GM12878 (cell line): ENCODE data around the gene DGKI. TPM values are rescaled to one million over a fixed set of nuclear protein-coding genes. Genes with fewer than 3 reads are reported as not detected.
A peak's percentile ranks its signal among the peaks of the same experiment; 100 is the strongest.

ENCODE experiments used
- CHD4 ChIP-seq: fragments of 200-600 bp; sonication (generic); IDR thresholded peaks from 2 replicates; pipeline ENCODE4 v1.6.1; 2016; ENCODE audit warnings: mild to moderate bottlenecking
- EP300 ChIP-seq, 2 experiments: fragments of 150-350 bp in 1 of 2; IDR thresholded peaks; 2 replicates each; pipeline ENCODE4 v1.6.1; 2011 to 2012; ENCODE audit warnings: low read depth in 2 of 2, low read length in 2 of 2, borderline replicate concordance in 1 of 2, improper control_type of control experiment in 1 of 2, inconsistent platforms in 1 of 2; ENCODE audit not compliant: control insufficient read depth in 1 of 2
- FOXK2 ChIP-seq: fragments of 450-650 bp; IDR thresholded peaks from 2 replicates; pipeline ENCODE4 v1.6.1; 2017; ENCODE audit warnings: mild to moderate bottlenecking, moderate library complexity
- NR2C1 ChIP-seq: fragments of 450-650 bp; IDR thresholded peaks from 2 replicates; pipeline ENCODE4 v1.6.1; 2017; ENCODE audit warnings: antibody characterized with exemption, mild to moderate bottlenecking, moderate library complexity
- PML ChIP-seq: IDR thresholded peaks from 2 replicates; pipeline ENCODE4 v1.6.1; 2012; ENCODE audit warnings: low read length, inconsistent platforms
- SMAD1 ChIP-seq: fragments of 450-650 bp; IDR thresholded peaks from 2 replicates; pipeline ENCODE4 v1.6.1; 2018; ENCODE audit warnings: mild to moderate bottlenecking, low read depth; ENCODE audit not compliant: partially characterized antibody
- ZBTB11 ChIP-seq: fragments of 450-650 bp; formaldehyde crosslinking; IDR thresholded peaks from 2 replicates; pipeline ENCODE4 v1.5.0; 2022; ENCODE audit warnings: mild to moderate bottlenecking, missing genetic modification characterization
- ZNF24 ChIP-seq: fragments of 450-650 bp; IDR thresholded peaks from 2 replicates; pipeline ENCODE4 v1.6.1; 2017; ENCODE audit warnings: antibody characterized with exemption, mild to moderate bottlenecking
- ZNF592 ChIP-seq: fragments of 450-650 bp; IDR thresholded peaks from 2 replicates; pipeline ENCODE4 v1.6.1; 2017; ENCODE audit warnings: mild to moderate bottlenecking, moderate library complexity
- ZNF622 ChIP-seq: fragments of 450-650 bp; IDR thresholded peaks from 2 replicates; pipeline ENCODE4 v1.6.1; 2017; ENCODE audit warnings: mild to moderate bottlenecking, inconsistent platforms
- polyA plus RNA-seq, 11 experiments: library from polyadenylated mRNA; depleted of rRNA in 4 of 11; unstranded in 6 of 11; stranded (reverse) in 5 of 11; fragments of >200 nt; fragmentation: Nextera tagmentation in 4 of 11; fragmentation: Illumina TruSeq in 1 of 11; extraction: Ambion mirVana in 4 of 11; extraction: Trizol in 1 of 11; gene quantifications; 1 replicate in 1 of 11; 2 replicates in 10 of 11; pipeline versions ENCODE4 v1.2.1 to v1.2.3, GENCODE V29; 2011 to 2016; ENCODE audit warnings: inconsistent platforms in 2 of 11, missing spikeins in 2 of 11, low read depth in 1 of 11
- total RNA-seq, 4 experiments: library from RNA; depleted of rRNA in 3 of 4; stranded (reverse); fragments of >200 nt in 3 of 4; fragmentation: Illumina TruSeq in 1 of 4; extraction: Trizol in 1 of 4; gene quantifications; 2 replicates each; pipeline versions ENCODE4 v1.2.1 to v1.2.3, GENCODE V29; 2013 to 2021
- TF ChIP-seq, protein P1 (sequence below): IDR thresholded peaks from 2 replicates; pipeline ENCODE4 v1.6.1; 2012; ENCODE audit warnings: low read depth, low read length, improper control_type of control experiment
- TF ChIP-seq, protein P2 (sequence below): fragments of 450-650 bp; IDR thresholded peaks from 2 replicates; pipeline ENCODE4 v1.6.1; 2017; ENCODE audit warnings: low read depth, mild to moderate bottlenecking, moderate library complexity
- TF ChIP-seq, protein P3 (sequence below): IDR thresholded peaks from 2 replicates; pipeline ENCODE4 v1.6.1; 2011; ENCODE audit warnings: mild to moderate bottlenecking, low read depth, low read length, moderate library complexity; ENCODE audit not compliant: insufficient replicate concordance

The DGKI gene
- total and polyA plus RNA-seq, 10 of the 15 experiments (the other 5 are each of a cell fraction or from before 2014, with no cell fraction given) = 10.4 to 37.1 (median 22.1) TPM

DNA sequence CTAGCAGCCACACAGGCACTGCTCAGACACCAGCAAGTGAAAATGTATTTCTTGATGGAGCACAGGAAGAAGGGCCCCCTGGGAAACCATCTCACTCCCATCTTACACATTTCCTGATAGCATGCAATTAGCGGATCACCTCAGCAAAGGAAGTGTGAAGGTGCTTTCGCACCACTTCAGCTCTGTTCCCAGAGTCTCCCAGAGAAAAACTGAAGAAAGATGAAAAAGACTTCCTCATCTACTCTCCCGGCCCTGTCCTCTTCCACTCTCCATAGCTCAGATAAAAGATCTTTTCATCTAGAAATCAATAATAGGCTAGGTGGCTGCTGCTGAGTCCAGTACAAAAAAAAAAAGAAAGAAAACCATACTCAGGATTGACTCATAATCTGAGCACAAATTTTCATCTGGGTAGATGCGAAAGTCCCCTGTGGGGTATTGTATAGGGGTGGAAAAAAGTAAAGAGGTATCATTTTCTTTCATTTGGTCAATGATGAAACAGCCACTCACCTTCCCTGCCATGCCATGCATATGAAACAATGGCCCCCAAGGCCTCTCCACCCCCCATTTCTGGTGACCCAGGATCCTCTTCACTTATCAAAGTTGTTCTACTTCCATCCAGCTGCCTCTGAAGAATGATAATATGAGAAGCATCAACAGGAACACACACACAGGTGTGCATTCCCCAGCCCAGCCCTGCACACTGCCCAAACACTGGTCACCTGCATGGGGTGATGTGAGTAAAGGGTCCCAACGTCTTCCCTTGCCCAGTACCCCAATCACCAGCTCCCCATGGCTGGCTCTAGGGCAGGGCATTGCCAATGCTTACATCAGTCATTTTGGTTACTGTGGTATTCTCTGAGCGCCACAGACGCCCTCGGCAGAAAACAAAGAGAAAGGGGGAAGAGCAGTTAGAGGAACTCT lies 48.8 kb upstream of the DGKI start (continued):
- TF ChIP-seq, protein P1, sequence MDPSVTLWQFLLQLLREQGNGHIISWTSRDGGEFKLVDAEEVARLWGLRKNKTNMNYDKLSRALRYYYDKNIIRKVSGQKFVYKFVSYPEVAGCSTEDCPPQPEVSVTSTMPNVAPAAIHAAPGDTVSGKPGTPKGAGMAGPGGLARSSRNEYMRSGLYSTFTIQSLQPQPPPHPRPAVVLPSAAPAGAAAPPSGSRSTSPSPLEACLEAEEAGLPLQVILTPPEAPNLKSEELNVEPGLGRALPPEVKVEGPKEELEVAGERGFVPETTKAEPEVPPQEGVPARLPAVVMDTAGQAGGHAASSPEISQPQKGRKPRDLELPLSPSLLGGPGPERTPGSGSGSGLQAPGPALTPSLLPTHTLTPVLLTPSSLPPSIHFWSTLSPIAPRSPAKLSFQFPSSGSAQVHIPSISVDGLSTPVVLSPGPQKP = no peak
- TF ChIP-seq NR2C1 (no peak), ZNF622 (no peak), ZNF24 (0 out of 2 replicates have a peak, but pooled peaks have one; percentile 25), FOXK2 (no peak), ZBTB11 (no peak), CHD4 (no peak), PML (peak; percentile 53; the same call in 1 of the 2 replicates), ZNF592 (no peak), SMAD1 (no peak), EP300 (IDR thresholded peaks at IDR 0.05; ENCODE audit: borderline replicate concordance in 1 of 2, control insufficient read depth in 1 of 2, low read depth in 2 of 2, low read length in 2 of 2) (peak; percentile 59 to 76; a peak in 1 of 4 replicates)
- TF ChIP-seq, protein P2, sequence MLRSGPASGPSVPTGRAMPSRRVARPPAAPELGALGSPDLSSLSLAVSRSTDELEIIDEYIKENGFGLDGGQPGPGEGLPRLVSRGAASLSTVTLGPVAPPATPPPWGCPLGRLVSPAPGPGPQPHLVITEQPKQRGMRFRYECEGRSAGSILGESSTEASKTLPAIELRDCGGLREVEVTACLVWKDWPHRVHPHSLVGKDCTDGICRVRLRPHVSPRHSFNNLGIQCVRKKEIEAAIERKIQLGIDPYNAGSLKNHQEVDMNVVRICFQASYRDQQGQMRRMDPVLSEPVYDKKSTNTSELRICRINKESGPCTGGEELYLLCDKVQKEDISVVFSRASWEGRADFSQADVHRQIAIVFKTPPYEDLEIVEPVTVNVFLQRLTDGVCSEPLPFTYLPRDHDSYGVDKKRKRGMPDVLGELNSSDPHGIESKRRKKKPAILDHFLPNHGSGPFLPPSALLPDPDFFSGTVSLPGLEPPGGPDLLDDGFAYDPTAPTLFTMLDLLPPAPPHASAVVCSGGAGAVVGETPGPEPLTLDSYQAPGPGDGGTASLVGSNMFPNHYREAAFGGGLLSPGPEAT = peak; percentile 80; the same call in 1 of the 2 replicates
- TF ChIP-seq, protein P3, sequence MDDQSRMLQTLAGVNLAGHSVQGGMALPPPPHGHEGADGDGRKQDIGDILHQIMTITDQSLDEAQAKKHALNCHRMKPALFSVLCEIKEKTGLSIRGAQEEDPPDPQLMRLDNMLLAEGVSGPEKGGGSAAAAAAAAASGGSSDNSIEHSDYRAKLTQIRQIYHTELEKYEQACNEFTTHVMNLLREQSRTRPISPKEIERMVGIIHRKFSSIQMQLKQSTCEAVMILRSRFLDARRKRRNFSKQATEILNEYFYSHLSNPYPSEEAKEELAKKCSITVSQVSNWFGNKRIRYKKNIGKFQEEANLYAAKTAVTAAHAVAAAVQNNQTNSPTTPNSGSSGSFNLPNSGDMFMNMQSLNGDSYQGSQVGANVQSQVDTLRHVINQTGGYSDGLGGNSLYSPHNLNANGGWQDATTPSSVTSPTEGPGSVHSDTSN = no peak
